Neural cell (in vitro differentiated cells): ENCODE measurements around the gene PAX2. TPM values are rescaled to one million over a fixed set of nuclear protein-coding genes. Genes with fewer than 3 reads are reported as not detected.

ENCODE experiments used
- H2AFZ ChIP-seq: fragments of 200-600, 300-800 bp; sonication (generic), shearing (Covaris generic); 2 replicates; pipeline ENCODE4 v1.6.0; 2014; ENCODE audit warnings: low read depth, mild to moderate bottlenecking, antibody characterized with exemption, low read length, moderate library complexity
- H3F3A ChIP-seq: fragments of 200-600 bp; shearing (Covaris generic); 2 replicates; pipeline ENCODE4 v1.6.1; 2016; ENCODE audit warnings: mild to moderate bottlenecking, moderate library complexity, mixed read lengths, antibody characterized with exemption, low read length; ENCODE audit not compliant: insufficient read depth, poor library complexity, severe bottlenecking
- H3K27ac ChIP-seq: fragments of 200-600, 300-800 bp; sonication (generic), shearing (Covaris generic); 2 replicates; pipeline ENCODE4 v1.5.1; 2014; ENCODE audit warnings: mild to moderate bottlenecking, low read length, moderate library complexity
- H3K27me3 ChIP-seq: fragments of 300-800, 200-600 bp; sonication (generic), shearing (Covaris generic); 2 replicates; pipeline ENCODE4 v1.6.0; 2014; ENCODE audit warnings: mild to moderate bottlenecking, low read depth, low read length, moderate library complexity; ENCODE audit not compliant: insufficient read depth
- H3K36me3 ChIP-seq: fragments of 300-800, 200-600 bp; sonication (generic), shearing (Covaris generic); 2 replicates; pipeline ENCODE4 v1.5.1; 2014; ENCODE audit warnings: mild to moderate bottlenecking, antibody characterized with exemption, low read length, moderate library complexity; ENCODE audit not compliant: insufficient read depth
- H3K4me2 ChIP-seq: fragments of 300-800, 200-600 bp; sonication (generic), shearing (Covaris generic); 2 replicates; pipeline ENCODE4 v1.6.0; 2014; ENCODE audit warnings: mild to moderate bottlenecking, low read length
- H3K4me3 ChIP-seq: fragments of 300-800, 200-600 bp; sonication (generic), shearing (Covaris generic); 2 replicates; pipeline ENCODE4 v1.5.1; 2014; ENCODE audit warnings: mild to moderate bottlenecking, low read length, moderate library complexity
- H3K79me2 ChIP-seq: fragments of 200-600 bp; shearing (Covaris generic); replicated peaks from 2 replicates; pipeline ENCODE4 v1.6.0; 2014; ENCODE audit warnings: mild to moderate bottlenecking, low read length, moderate library complexity; ENCODE audit not compliant: insufficient read depth
- H3K9ac ChIP-seq: fragments of 300-800, 200-600 bp; sonication (generic), shearing (Covaris generic); 2 replicates; pipeline ENCODE4 v1.6.1; 2016; ENCODE audit warnings: mild to moderate bottlenecking, low read length, mixed read lengths
- H3K9me2 ChIP-seq: fragments of 200-600 bp; shearing (Covaris generic); 2 replicates; pipeline ENCODE4 v1.6.1; 2016; ENCODE audit warnings: mild to moderate bottlenecking, low read length, mixed read lengths; ENCODE audit not compliant: insufficient read depth
- H3K9me3 ChIP-seq: fragments of 200-600, 300-800 bp; sonication (generic), shearing (Covaris generic); 2 replicates; pipeline ENCODE4 v1.6.1; 2016; ENCODE audit warnings: mild to moderate bottlenecking, mixed run types, low read length, moderate library complexity, mixed read lengths
- H4K20me1 ChIP-seq: fragments of 200-600 bp; shearing (Covaris generic); 2 replicates; pipeline ENCODE4 v1.6.1; 2016; ENCODE audit warnings: mild to moderate bottlenecking, mixed run types; ENCODE audit not compliant: insufficient read depth
- CTCF ChIP-seq: fragments of 450-650 bp; IDR thresholded peaks from 2 replicates; pipeline ENCODE4 v1.5.1; 2014; ENCODE audit warnings: antibody characterized with exemption, mild to moderate bottlenecking, moderate library complexity; ENCODE audit not compliant: poor library complexity, severe bottlenecking
- EP300 ChIP-seq: fragments of 450-650 bp; conservative IDR thresholded peaks from 2 replicates; pipeline ENCODE4 v1.6.1; 2014; ENCODE audit warnings: antibody characterized with exemption, mild to moderate bottlenecking, moderate library complexity; ENCODE audit not compliant: poor library complexity, severe bottlenecking
- EZH2 ChIP-seq: fragments of 200-600, 300-800 bp; shearing (Covaris generic), sonication (generic); IDR thresholded peaks from 2 replicates; pipeline ENCODE4 v1.6.1; 2014; ENCODE audit warnings: antibody characterized with exemption, low read length, borderline replicate concordance, mild to moderate bottlenecking; ENCODE audit not compliant: insufficient read depth, poor library complexity, severe bottlenecking
- MXI1 ChIP-seq: fragments of 450-650 bp; conservative IDR thresholded peaks from 2 replicates; pipeline ENCODE4 v1.6.1; 2014; ENCODE audit warnings: antibody characterized with exemption, mild to moderate bottlenecking; ENCODE audit not compliant: poor library complexity, severe bottlenecking
- POLR2AphosphoS5 ChIP-seq: IDR thresholded peaks from 2 replicates; pipeline ENCODE4 v1.6.1; 2012
- RAD21 ChIP-seq: fragments of 450-650 bp; conservative IDR thresholded peaks from 2 replicates; pipeline ENCODE4 v1.6.1; 2014; ENCODE audit warnings: antibody characterized with exemption, mild to moderate bottlenecking, moderate library complexity
- REST ChIP-seq: IDR thresholded peaks from 2 replicates; pipeline ENCODE4 v1.6.1; 2012; ENCODE audit warnings: borderline replicate concordance
- SMC3 ChIP-seq: fragments of 450-650 bp; conservative IDR thresholded peaks from 2 replicates; pipeline ENCODE4 v1.6.1; 2014; ENCODE audit warnings: antibody characterized with exemption, mild to moderate bottlenecking, moderate library complexity; ENCODE audit not compliant: poor library complexity
- TAF1 ChIP-seq: IDR thresholded peaks from 2 replicates; pipeline ENCODE4 v1.6.1; 2012; ENCODE audit warnings: low read depth
- polyA plus RNA-seq: library from polyadenylated mRNA; depleted of rRNA; stranded (reverse); fragments of >200 nt; gene quantifications from 2 replicates; pipeline ENCODE4 v1.2.3, GENCODE V29; 2014

The PAX2 gene
- polyA plus RNA-seq, 1 donor from 2014 or later = not detected

DNA sequence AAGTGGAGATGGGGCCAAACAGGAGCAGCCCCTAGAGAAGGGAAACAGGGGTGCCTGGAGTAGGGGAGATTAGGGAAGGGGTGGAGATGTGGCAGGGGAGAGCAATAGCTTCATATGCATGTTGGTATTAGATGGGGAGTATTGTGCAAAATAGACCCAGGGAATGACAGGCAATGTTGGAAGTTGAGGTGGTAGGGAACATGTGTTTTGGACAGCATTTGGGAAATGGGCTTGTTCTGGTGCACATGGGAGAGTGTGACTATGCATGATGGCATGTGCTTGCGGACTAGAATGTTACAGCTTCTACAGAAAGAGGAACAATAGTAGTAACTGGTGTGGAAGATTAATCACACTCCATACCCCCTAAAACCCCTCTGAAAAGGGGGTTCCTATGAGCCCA lies 10.4 kb downstream of the PAX2 start:
- H3K36me3 ChIP-seq = no peaks in the 10 kb centered on the region
- no peak overlapping the region for H3K27ac ChIP-seq
- TF ChIP-seq CTCF (no peak), POLR2AphosphoS5 (no peak), RAD21 (no peak), SMC3 (no peak), REST (no peak), EP300 (no peak), TAF1 (no peak), EZH2 (no peak), MXI1 (no peak)
- H2AFZ ChIP-seq = no peak overlapping the region
- H3K4me2 ChIP-seq = no peak overlapping the region
- H3K9me3 ChIP-seq = no peaks in the 10 kb centered on the region
- H3F3A ChIP-seq = no peaks in the 10 kb centered on the region
- H3K27me3 ChIP-seq = peaks cover 87% of the 10 kb centered on the region
- no peak overlapping the region for H3K9ac ChIP-seq
- no peaks in the 10 kb centered on the region for H3K79me2 ChIP-seq
- H4K20me1 ChIP-seq = no peaks in the 10 kb centered on the region
- no peaks in the 10 kb centered on the region for H3K9me2 ChIP-seq
- no peak overlapping the region for H3K4me3 ChIP-seq

GRCh38 chr10:100759331-100759730 lies 13.9 kb downstream of the PAX2 start:
- H3K27me3 ChIP-seq = peaks cover 57% of the 10 kb centered on the region
- H3K9ac ChIP-seq = no peak overlapping the region
- H3F3A ChIP-seq = no peaks in the 10 kb centered on the region
- no peak overlapping the region for H3K4me3 ChIP-seq
- TF ChIP-seq SMC3 (no peak), EP300 (no peak), MXI1 (no peak), POLR2AphosphoS5 (no peak), RAD21 (no peak), TAF1 (no peak)
- H3K36me3 ChIP-seq = no peaks in the 10 kb centered on the region
- no peaks in the 10 kb centered on the region for H4K20me1 ChIP-seq
- no peaks in the 10 kb centered on the region for H3K9me2 ChIP-seq
- H3K4me2 ChIP-seq = no peak overlapping the region
- H3K9me3 ChIP-seq = no peaks in the 10 kb centered on the region
- H3K79me2 ChIP-seq = no peaks in the 10 kb centered on the region
- no peak overlapping the region for H3K27ac ChIP-seq
- no peak overlapping the region for H2AFZ ChIP-seq

- H3K36me3 ChIP-seq = no peaks in the 10 kb centered on the region
- no peak overlapping the region for H3K27ac ChIP-seq
- no peak overlapping the region for H3K4me3 ChIP-seq
- no peaks in the 10 kb centered on the region for H4K20me1 ChIP-seq
- H3K79me2 ChIP-seq = no peaks in the 10 kb centered on the region
- no peaks in the 10 kb centered on the region for H3K9me2 ChIP-seq
- no peak overlapping the region for H3K4me2 ChIP-seq
- no peak for TF ChIP-seq RAD21
- no peak for TF ChIP-seq EZH2
- TF ChIP-seq EP300 = no peak
- TF ChIP-seq REST = no peak
- no peak for TF ChIP-seq CTCF
- TF ChIP-seq TAF1 = no peak
- TF ChIP-seq SMC3 = no peak
- no peak for TF ChIP-seq MXI1
- TF ChIP-seq POLR2AphosphoS5 = no peak
- no peak overlapping the region for H2AFZ ChIP-seq
- peaks cover 47% of the 10 kb centered on the region for H3K27me3 ChIP-seq
- H3F3A ChIP-seq = no peaks in the 10 kb centered on the region
- no peak overlapping the region for H3K9ac ChIP-seq
- H3K9me3 ChIP-seq = no peaks in the 10 kb centered on the region
Observed at GRCh38 chr10:100760726-100761125, 15.3 kb downstream of the PAX2 start.
